NCI-H1930 (cell line): ENCODE measurements around the gene KCNK7.
"Not testable (repeated sequence)": the region's sequence is repeated elsewhere in the genome, so short reads cannot be mapped to it uniquely, and the experiment has no call there.

ENCODE experiments used
- DNase-seq, 2 experiments: peaks; one replicate each; lab custom pipeline; 2025; lab: John Stamatoyannopoulos, UW

KCNK7 gene, protein sequence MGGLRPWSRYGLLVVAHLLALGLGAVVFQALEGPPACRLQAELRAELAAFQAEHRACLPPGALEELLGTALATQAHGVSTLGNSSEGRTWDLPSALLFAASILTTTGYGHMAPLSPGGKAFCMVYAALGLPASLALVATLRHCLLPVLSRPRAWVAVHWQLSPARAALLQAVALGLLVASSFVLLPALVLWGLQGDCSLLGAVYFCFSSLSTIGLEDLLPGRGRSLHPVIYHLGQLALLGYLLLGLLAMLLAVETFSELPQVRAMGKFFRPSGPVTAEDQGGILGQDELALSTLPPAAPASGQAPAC

DNA sequence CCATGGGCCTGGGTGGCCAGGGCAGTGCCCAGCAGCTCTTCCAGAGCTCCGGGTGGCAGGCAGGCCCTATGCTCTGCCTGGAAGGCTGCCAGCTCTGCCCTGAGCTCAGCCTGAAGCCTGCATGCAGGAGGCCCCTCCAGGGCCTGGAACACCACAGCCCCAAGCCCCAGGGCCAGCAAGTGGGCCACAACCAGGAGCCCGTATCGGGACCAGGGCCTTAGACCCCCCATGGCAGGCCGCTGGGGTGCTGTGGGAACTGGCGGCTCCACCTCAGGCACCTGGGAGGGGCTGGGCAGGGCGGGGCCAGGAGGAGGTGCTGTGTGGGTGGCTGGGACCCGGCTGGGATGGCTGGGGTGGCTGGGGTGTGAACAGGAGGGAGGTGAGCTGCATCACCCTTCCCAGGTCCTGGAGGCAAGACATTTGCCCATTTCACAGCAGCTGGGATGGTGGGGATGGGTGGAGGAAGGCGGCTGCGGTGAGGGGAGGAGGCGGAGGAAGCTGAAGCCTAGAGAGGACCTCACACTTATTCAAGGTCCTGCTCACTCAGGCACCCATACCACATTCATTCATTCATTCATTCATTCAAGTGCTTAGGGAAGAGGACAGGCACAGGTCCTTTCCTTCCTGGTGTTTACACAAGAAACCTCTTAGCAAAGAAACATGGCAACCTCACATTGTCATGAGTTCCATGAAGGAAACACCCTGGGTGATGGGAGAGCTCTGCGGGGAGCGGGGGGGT lies at the start of gene KCNK7:
Gene KCNK7 (minus strand): TSS at position 258 of the 739 bp plus-strand sequence. CDS start 28 bp downstream, at position 230.
- DNase-seq = no peak

- DNase-seq = no peak
Observed at GRCh38 chr11:65644837-65645236, 49.2 kb upstream of the KCNK7 start.

DNA sequence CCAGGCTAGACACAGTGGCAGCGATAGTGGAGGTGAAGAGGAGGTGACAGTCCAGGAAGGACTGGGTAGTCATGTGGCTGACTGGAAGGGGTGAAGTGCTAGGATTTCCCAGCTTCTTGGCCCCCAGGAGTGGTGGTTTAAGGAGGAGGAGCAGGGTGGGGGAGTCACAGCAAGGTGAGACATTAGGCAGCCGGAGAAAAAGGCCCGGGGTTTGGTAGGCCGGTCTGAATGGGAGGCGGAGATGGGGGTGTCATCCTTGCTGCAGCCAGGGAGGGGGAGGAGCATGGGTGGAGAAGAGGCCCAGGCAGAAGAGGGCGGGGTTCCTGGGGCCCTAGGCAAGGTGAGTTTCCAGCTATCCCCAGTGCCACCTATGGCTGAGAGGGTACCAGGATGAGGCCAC lies 48.4 kb upstream of the KCNK7 start:
- DNase-seq = no peak

GRCh38 chr11:65642014-65642671 lies 46.5 kb upstream of the KCNK7 start:
- no peak for DNase-seq

DNA sequence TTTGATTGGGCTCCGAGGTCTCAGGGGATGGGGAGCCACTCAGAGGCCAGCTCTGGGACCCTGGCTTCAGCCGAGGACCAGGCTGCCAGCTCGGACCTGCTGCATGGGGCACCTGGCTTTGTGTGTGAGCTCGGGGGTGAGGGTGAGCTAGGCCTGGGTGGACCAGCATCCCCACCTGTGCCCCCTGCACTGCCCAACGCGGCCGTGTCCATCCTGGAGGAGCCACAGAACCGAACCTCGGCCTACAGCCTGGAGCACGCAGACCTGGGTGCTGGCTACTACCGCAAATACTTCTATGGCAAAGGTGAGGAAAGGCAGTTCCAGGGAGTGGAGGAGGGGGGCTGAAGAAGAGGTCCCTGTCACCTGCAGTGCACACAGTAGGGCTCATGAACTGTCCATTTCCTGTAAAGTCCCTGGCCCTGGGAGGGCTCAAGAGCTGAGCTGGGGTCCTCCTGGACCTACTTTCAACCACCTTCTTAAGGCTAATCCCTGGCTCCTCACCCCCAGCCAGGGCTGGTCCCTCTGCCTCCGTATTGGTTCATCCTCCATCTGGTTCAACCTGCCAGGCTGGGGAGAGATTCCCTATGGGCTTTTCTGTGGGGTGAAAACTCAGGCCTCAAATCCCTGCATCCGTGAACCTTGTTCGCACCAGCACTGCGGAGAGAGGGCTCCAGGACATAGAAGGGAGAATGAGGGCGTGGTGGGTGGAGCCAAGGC lies 45.9 kb upstream of the KCNK7 start:
- no peak for DNase-seq

- DNase-seq = no peak
Observed at GRCh38 chr11:65640483-65641296, 45.1 kb upstream of the KCNK7 start.

DNA sequence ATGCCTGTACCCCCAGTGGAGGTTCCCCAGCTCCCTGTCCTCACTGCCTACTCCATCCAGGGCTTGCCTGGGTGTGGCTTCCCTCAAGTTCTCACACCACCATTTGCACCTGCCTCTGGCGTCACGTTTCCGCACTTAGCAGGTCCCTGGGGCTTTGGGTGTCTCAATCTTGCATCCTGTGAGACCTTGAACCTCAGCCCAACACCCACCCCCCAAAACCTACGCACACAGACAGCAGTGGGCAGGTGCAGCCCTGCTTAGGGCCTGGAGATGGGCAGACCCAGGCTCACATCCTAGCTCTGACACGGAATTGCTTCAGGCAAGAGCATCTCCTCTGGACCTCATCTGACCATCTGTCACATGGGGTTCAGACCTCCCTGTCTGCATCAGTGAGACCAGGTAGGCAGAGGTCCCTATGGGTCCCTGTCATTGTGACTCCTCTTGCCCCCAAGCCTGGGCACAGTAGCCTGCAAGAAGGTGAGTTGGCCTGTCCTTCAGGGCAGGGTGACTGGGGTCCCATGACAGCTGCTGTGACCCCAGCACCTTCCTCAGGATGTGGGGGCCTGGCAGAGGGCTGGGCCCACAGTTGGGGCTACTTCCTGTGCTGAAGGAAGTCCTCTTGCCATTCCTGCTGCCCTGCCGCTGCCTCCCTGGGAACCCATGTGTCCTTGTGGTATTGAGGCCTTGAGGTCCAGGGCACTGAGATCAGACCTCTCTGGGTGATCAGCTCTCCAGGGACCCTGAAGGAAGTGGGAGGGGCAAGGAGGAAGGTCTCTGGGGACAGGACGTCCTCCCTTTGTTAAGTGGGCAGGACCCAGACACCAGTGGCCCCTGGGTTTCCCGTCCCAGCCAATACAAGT lies 44.3 kb upstream of the KCNK7 start:
- DNase-seq = no peak

DNA sequence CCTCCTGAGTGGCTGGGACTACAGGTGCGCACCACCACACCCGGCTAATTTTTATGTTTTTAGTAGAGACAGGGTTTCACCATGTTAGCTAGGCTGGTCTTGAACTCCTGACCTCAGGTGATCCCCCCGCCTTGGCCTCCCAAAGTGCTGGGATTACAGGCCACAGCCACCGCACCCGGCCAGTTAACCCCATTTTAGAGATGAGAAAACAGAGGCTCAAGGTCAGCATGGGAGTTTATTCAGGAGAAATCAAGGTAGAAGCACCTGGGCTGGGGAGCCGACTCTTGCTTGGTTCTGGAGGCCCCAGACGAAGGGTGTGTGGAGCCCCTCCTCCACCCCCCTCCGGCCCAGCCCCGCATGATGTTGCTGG lies 43.6 kb upstream of the KCNK7 start:
- DNase-seq = not testable (repeated sequence)

DNA sequence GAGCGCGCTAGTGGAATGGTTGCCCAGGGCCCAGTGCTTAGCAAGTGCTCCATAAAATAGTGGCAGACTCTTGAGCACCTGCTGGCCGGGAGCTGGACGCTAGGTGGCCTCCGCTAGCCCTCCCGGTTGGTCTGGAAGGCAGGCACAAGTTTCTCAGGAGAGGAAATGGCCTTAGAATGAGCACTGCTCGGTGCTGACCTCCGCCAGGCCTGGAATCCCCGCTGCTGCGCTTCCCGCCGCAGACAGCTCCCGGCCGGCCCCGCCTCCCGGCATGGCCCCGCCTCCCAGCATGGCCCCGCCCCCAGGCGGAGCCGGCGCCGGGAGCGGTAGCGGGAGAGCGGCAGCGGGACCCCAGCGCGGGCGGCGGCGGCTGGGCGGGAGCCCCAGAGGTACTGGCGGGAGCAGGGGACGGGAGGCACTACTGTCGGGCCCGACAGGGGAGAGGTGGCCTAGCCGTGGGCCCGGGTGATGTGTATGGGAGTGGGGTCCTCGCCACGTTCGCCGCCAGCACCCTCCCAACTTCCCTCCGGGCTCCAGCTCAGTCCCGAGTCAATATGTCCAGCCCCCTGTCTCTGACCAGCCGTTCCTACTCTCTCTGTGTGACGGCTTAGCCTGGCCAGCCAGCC lies 42.3 kb upstream of the KCNK7 start, which contains the start of gene SIPA1:
Gene SIPA1 (plus strand): TSS at position 308 of the 626 bp plus-strand sequence. CDS start 2,821 bp downstream, outside the sequence.
- peak; percentile 50 to 69 for DNase-seq

- DNase-seq = no peak
Observed at GRCh38 chr11:65637032-65637557, 41.5 kb upstream of the KCNK7 start.

DNA sequence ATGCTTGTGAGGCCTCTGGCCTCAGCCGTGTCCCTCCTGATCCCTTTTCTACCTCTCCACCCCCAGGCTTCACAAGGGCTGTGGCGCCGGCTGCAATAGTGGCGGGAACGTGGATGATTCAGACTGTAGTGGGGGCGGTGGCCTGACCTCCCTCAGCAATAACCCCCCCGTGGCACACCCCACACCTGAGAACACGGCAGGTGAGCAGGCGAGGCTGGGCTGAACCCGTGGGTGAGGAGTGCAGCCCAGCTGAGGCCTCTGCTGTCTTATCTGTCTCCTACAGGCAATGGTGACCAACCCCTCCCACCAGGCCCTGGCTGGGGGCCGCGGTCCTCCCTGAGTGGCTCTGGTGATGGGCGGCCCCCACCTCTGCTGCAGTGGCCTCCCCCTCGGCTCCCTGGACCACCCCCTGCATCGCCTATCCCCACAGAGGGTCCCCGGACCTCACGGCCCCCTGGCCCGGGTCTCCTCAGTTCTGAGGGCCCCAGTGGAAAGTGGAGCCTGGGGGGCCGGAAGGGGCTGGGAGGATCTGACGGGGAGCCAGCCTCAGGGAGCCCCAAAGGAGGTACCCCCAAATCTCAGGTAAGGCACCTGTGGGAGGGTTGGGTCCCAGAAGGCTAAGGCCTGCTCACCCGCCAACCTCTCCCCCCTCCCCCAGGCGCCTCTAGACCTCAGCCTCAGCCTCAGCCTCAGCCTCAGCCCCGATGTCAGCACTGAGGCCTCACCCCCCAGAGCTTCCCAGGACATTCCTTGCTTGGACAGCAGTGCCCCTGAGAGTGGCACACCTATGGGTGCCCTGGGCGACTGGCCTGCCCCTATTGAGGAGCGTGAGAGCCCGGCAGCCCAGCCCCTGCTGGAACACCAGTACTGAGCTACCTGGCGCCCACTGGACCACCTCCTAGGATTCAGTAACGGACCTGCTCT lies 40.8 kb upstream of the KCNK7 start:
- DNase-seq = no peak

GRCh38 chr11:65634905-65635731 lies 39.5 kb upstream of the KCNK7 start:
- no peak for DNase-seq

GRCh38 chr11:65634440-65634839 lies 38.8 kb upstream of the KCNK7 start:
- no peak for DNase-seq

DNA sequence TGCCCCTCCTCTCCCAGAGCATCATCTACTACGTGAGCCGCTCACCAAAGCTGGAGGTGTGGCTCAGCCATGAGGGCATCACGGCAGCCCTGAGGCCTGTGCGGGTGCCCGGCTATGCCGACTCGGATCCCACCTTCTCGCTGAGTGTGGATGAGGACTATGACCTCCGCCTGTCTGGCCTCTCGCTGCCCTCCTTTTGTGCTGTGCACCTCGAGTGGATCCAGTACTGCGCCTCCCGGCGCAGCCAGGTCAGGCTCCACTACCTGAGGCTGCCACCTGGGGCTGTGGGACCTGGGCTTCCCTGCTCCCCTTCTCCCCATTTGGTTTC lies 38.5 kb upstream of the KCNK7 start:
- DNase-seq = no peak

DNA sequence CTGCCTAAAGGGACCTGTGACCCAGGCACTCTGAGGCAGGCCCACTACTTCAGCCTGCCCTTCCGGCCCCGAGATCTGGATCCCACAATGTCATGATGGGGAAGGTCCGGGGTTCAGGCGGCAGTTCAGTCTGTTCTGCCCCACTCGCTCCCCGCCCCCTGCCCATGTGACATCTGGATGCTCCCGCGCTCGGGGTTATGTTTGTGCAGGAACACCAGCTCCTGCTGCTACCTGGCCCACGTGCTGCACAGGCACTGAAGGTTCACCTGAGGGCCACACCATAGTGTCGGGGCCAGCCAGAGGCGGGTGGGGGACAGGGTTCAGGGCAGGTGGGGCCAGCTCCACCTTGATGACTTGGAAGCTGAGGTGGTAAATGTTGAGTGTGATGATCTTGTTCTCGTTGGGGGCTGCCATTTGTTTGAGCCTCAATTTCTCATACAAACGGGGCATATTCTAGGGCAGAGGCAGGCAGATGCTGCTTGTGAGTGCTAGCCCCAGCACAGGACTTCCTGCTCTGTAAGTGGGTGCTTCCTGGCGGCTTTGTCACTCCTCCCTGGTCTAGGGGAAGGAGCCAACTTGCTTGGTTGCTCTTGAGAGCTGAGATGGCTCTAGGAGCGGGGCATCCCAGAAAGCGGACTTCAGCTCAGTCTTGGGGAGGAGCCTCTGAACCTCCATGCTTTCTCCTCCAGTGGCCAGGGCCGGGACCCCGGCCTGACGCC lies 37.9 kb upstream of the KCNK7 start:
- no peak for DNase-seq

DNA sequence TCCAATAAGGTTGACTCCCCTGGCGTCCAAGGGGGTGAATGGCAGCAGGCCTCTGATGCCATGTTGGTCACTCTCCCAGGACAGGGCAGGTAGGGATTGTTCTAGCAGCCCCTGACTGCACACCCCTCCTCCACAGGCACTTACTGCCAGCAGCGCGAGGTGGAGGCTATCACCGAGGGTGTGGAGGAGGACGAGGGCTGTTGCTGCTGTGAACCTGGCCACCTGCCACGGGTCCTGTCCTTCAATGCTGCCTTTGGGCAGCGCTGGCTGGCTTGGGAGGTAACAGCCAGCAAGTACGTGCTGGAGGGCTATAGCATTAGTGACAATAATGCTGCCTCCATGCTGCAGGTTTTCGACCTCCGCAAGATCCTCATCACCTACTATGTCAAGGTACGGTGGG lies 34.6 kb upstream of the KCNK7 start:
- DNase-seq = no peak

DNA sequence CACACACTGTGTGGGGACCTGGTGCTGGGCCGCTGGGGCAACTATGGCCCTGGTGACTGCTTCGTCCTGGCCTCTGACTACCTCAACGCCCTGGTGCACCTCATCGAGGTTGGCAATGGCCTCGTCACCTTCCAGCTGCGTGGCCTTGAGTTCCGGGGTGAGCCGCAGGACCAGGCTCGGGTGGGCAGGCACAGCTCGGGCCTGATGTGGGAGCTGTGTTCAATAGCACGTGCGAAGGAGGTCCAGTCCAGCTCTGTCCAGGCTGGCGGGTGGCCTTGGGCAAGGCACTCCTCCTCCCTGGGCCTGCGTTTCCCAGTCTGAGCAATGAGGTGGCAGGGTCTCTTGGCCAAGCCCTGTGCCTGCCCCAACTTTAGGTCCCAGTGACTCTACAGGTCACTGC lies 34.0 kb upstream of the KCNK7 start:
- DNase-seq = no peak
